ENCODE measurements around the gene ZNF148.

Gene ZNF148

GRCh38 chr3:125212509-125213363, 162.4 kb downstream of the ZNF148 start, which contains the start of gene SLC12A8:
TSS of gene SLC12A8 (minus strand) at chr3:125212748. CDS start at chr3:125211349, 1,399 bp downstream.
- DNase-seq, result peak; percentile 17

- no peak for DNase-seq
Observed at GRCh38 chr3:125212091-125212508, 163.0 kb downstream of the ZNF148 start.

GRCh38 chr3:125211523-125212090, 163.5 kb downstream of the ZNF148 start:
- DNase-seq, result no peak

- DNase-seq, result no peak
Observed at GRCh38 chr3:125207949-125208568, 167.1 kb downstream of the ZNF148 start.

GRCh38 chr3:125207507-125207906, 167.6 kb downstream of the ZNF148 start:
- no peak for DNase-seq

GRCh38 chr3:125206934-125207333, 168.2 kb downstream of the ZNF148 start:
- DNase-seq, result no peak

- DNase-seq, result no peak
Observed at GRCh38 chr3:125203731-125204130, 171.4 kb downstream of the ZNF148 start.

- DNase-seq, result no peak
Observed at GRCh38 chr3:125202197-125202596, 172.9 kb downstream of the ZNF148 start.

- no peak for DNase-seq
Observed at GRCh38 chr3:125200731-125201139, 174.4 kb downstream of the ZNF148 start.

- no peak for DNase-seq
Observed at GRCh38 chr3:125194849-125195601, 180.1 kb downstream of the ZNF148 start.

- no peak for DNase-seq
Observed at GRCh38 chr3:125194061-125194848, 180.9 kb downstream of the ZNF148 start.

- no peak for DNase-seq
Observed at GRCh38 chr3:125192190-125193035, 182.7 kb downstream of the ZNF148 start.

- no peak for DNase-seq
Observed at GRCh38 chr3:125191730-125192129, 183.4 kb downstream of the ZNF148 start.

GRCh38 chr3:125191256-125191655, 183.9 kb downstream of the ZNF148 start:
- DNase-seq, result no peak

GRCh38 chr3:125190786-125191185, 184.3 kb downstream of the ZNF148 start:
- DNase-seq, result no peak

GRCh38 chr3:125189378-125190165, 185.6 kb downstream of the ZNF148 start:
- no peak for DNase-seq

- no peak for DNase-seq
Observed at GRCh38 chr3:125188955-125189354, 186.2 kb downstream of the ZNF148 start.

- no peak for DNase-seq
Observed at GRCh38 chr3:125187599-125187910, 187.6 kb downstream of the ZNF148 start.

- no peak for DNase-seq
Observed at GRCh38 chr3:125186800-125187598, 188.1 kb downstream of the ZNF148 start.
